ENCODE results near the gene DHX8.

Gene DHX8

GRCh38 chr17:43574896-43575525 is 91.2 kb downstream of the DHX8 start:
- DNase-seq (ENCODE audit: low spot score) = no peak
